ENCODE data around the gene NAT16. TPM values are rescaled to one million over a fixed set of nuclear protein-coding genes. Genes with fewer than 3 reads are reported as not detected.

NAT16 gene
- total and polyA plus RNA-seq, 2 of the 13 experiments (the other 11 are each of a cell fraction or from before 2014, with no cell fraction given), result 0.04 TPM; not detected in 1

GRCh38 chr7:101218236-101219125, 38.4 kb upstream of the NAT16 start (continued):
- TF ChIP-seq ZNF550 (CRISPR knock-in tag; IDR thresholded peaks at IDR 0.05; ENCODE audit: borderline replicate concordance), result no peak
- TF ChIP-seq IRX3 (CRISPR knock-in tag; IDR thresholded peaks at IDR 0.05; ENCODE audit: borderline replicate concordance, low read depth), result no peak
- TF ChIP-seq ZSCAN21 (CRISPR knock-in tag; IDR thresholded peaks at IDR 0.05; ENCODE audit: borderline replicate concordance), result no peak
- no peak for TF ChIP-seq RARA (CRISPR knock-in tag; IDR thresholded peaks at IDR 0.05)
- TF ChIP-seq NPAS2 (CRISPR knock-in tag; IDR thresholded peaks at IDR 0.05; ENCODE audit: borderline replicate concordance), result no peak
- peak; percentile 47; the same call in 1 of the 2 replicates for TF ChIP-seq ZNF331 (CRISPR knock-in tag; IDR thresholded peaks at IDR 0.05)
- TF ChIP-seq ZNF256 (CRISPR knock-in tag; conservative IDR thresholded peaks at IDR 0.05), result no peak
- TF ChIP-seq HMG20A (CRISPR knock-in tag; IDR thresholded peaks at IDR 0.05; ENCODE audit: borderline replicate concordance), result no peak
- TF ChIP-seq ZNF513 (CRISPR knock-in tag; conservative IDR thresholded peaks at IDR 0.05), result no peak
- no peak; the same call in 1 of the 2 replicates for TF ChIP-seq THAP11 (CRISPR knock-in tag; IDR thresholded peaks at IDR 0.05)
- TF ChIP-seq CENPT (CRISPR knock-in tag; IDR thresholded peaks at IDR 0.05; ENCODE audit: low read depth), result no peak
- TF ChIP-seq CENPBD1 (CRISPR knock-in tag; IDR thresholded peaks at IDR 0.05; ENCODE audit: borderline replicate concordance, low read depth), result no peak
- no peak for TF ChIP-seq CEBPB (IDR thresholded peaks at IDR 0.05; ENCODE audit: borderline replicate concordance, low read depth, low read length)
- peak; percentile 47; the same call in 1 of the 2 replicates for TF ChIP-seq SP4 (CRISPR knock-in tag; IDR thresholded peaks at IDR 0.05)
- TF ChIP-seq PBX3 (CRISPR knock-in tag; IDR thresholded peaks at IDR 0.05; ENCODE audit: borderline replicate concordance), result no peak
- TF ChIP-seq ZNF841 (CRISPR knock-in tag; IDR thresholded peaks at IDR 0.05; ENCODE audit: borderline replicate concordance), result no peak
- TF ChIP-seq RERE (CRISPR knock-in tag; IDR thresholded peaks at IDR 0.05; ENCODE audit: low read depth), result no peak
- no peak for TF ChIP-seq ZNF460 (CRISPR knock-in tag; IDR thresholded peaks at IDR 0.05; ENCODE audit: borderline replicate concordance)
- TF ChIP-seq GABPA (IDR thresholded peaks at IDR 0.05; ENCODE audit: low read depth, low read length), result no peak
- peak; percentile 75; the same call in 1 of the 2 replicates for TF ChIP-seq GABPA (CRISPR knock-in tag; IDR thresholded peaks at IDR 0.05; ENCODE audit: low read depth)
